Upper lobe of left lung (tissue), 6 donors: Measurements from ENCODE around the gene CXCL12. TPM values are rescaled to one million over a fixed set of nuclear protein-coding genes. Genes with fewer than 3 reads are reported as not detected.

ENCODE experiments used
- ATAC-seq, 2 donors: fragments of 200-7000 bp; cut with Tn5 transposase; one replicate each; pipeline ENCODE4 v1.9.1; 2022; ENCODE audit warnings: mild to moderate bottlenecking in 2 of 2, moderate library complexity in 2 of 2; ENCODE audit not compliant: low FRiP score in 2 of 2
- DNase-seq, 2 donors: peaks; one replicate each; pipeline ENCODE4 v3.0.0-alpha.2; 2019 to 2020
- H3K27ac ChIP-seq, 4 donors: fragments of 200-600 bp; sonication (generic); one replicate each; pipeline ENCODE4 v1.5.1; 2016 to 2019
- H3K27me3 ChIP-seq, 4 donors: fragments of 200-600 bp; sonication (generic); one replicate each; pipeline ENCODE4 v1.5.1; 2017 to 2019
- H3K36me3 ChIP-seq, 4 donors: fragments of 200-600 bp; sonication (generic); one replicate each; pipeline ENCODE4 v1.5.1; 2016 to 2019
- H3K4me1 ChIP-seq, 4 donors: fragments of 200-600 bp; sonication (generic); one replicate each; pipeline ENCODE4 v1.5.1; 2018 to 2019
- H3K4me3 ChIP-seq, 4 donors: fragments of 200-600 bp; sonication (generic); one replicate each; pipeline ENCODE4 v1.5.1; 2017 to 2019; ENCODE audit warnings: mild to moderate bottlenecking in 2 of 4, moderate library complexity in 1 of 4
- H3K9me3 ChIP-seq, 4 donors: fragments of 200-600 bp; sonication (generic); one replicate each; pipeline ENCODE4 v1.5.1; 2018 to 2019
- CTCF ChIP-seq, 6 experiments: fragments of 450-650 bp in 4 of 6; fragments of 200-600 bp in 2 of 6; sonication (generic) in 2 of 6; IDR thresholded peaks; one replicate each; pipeline ENCODE4 v1.5.1; 2016 to 2019; ENCODE audit warnings: antibody characterized with exemption in 6 of 6
- EP300 ChIP-seq, 4 donors: sonication (generic); formaldehyde crosslinking; IDR thresholded peaks; one replicate each; pipeline ENCODE4 v1.5.1; 2017; ENCODE audit warnings: antibody characterized with exemption in 4 of 4, control low read depth in 2 of 4
- POLR2A ChIP-seq, 4 donors: fragments of 450-650 bp; IDR thresholded peaks; one replicate each; pipeline ENCODE4 v1.5.1; 2016 to 2017; ENCODE audit warnings: antibody characterized with exemption in 4 of 4, mild to moderate bottlenecking in 2 of 4
- POLR2AphosphoS5 ChIP-seq, 2 donors: sonication (generic); formaldehyde crosslinking; IDR thresholded peaks; one replicate each; pipeline ENCODE4 v1.5.1; 2017; ENCODE audit warnings: antibody characterized with exemption in 2 of 2
- WGBS, 2 donors: methylation state at CpG; one replicate each; pipeline ENCODE4 v1.1.5; 2017 to 2018; 5-methylcytosine and 5-hydroxymethylcytosine counted together
- total RNA-seq, 6 donors: library from RNA; depleted of rRNA in 4 of 6; stranded (reverse); fragments of >200 nt in 4 of 6; gene quantifications; one replicate each; pipeline versions ENCODE4 v1.1.0 to v1.2.1, GENCODE V29; 2016 to 2021
- donor health status: DM: no; HTN: no; CAD: no; lungs with moderate emphysema.
- donor health status: DM: no; HTN: yes; CAD: no; lungs with severe emphysema.

CXCL12 gene
- total RNA-seq, 6 donors from 2014 or later = 3.5 to 61.6 (median 14.6) TPM

- no peak for TF ChIP-seq EP300 (IDR thresholded peaks at IDR 0.05)
- Histone ChIP-seq H3K4me1 (no peaks in the 10 kb centered on the region), H3K36me3 (no peaks in the 10 kb centered on the region), H3K27me3 (no peaks in the 10 kb centered on the region), H3K9me3 (no peaks in the 10 kb centered on the region), H3K4me3 (no peak overlapping the region), H3K27ac (no peak overlapping the region)
- ATAC-seq (no peak), DNase-seq (no peak)
- 44 to 47% methylated on average over 3 of the region's 3 CpGs for WGBS, 2 donors
Observed at GRCh38 chr10:44339218-44339617, 45.7 kb downstream of the CXCL12 start.

- DNase-seq (no peak), ATAC-seq (no peak)
- no peaks in the 10 kb centered on the region for H3K27me3 ChIP-seq
- no peaks in the 10 kb centered on the region for H3K9me3 ChIP-seq
- WGBS, 2 donors = 85 to 93% methylated on average over 4 of the region's 4 CpGs
- no peaks in the 10 kb centered on the region for H3K4me1 ChIP-seq
- H3K36me3 ChIP-seq = no peaks in the 10 kb centered on the region
- no peak overlapping the region for H3K27ac ChIP-seq
- H3K4me3 ChIP-seq = no peak overlapping the region
- TF ChIP-seq CTCF (IDR thresholded peaks at IDR 0.05) = no peak
- no peak for TF ChIP-seq POLR2A (IDR thresholded peaks at IDR 0.05)
- no peak for TF ChIP-seq POLR2AphosphoS5 (IDR thresholded peaks at IDR 0.05)
- no peak for TF ChIP-seq EP300 (IDR thresholded peaks at IDR 0.05)
Observed at GRCh38 chr10:44337081-44337480, 47.8 kb downstream of the CXCL12 start.

GRCh38 chr10:44335330-44336021 is 49.4 kb downstream of the CXCL12 start:
- H3K4me1 ChIP-seq = no peaks in the 10 kb centered on the region
- WGBS, 2 donors = 82 to 86% methylated on average over 8 to 9 of the region's 9 CpGs
- no peak for DNase-seq
- H3K27me3 ChIP-seq = no peaks in the 10 kb centered on the region
- no peak overlapping the region for H3K4me3 ChIP-seq
- TF ChIP-seq POLR2AphosphoS5 (IDR thresholded peaks at IDR 0.05) = no peak
- TF ChIP-seq CTCF (IDR thresholded peaks at IDR 0.05) = no peak
- TF ChIP-seq POLR2A (IDR thresholded peaks at IDR 0.05) = no peak
- TF ChIP-seq EP300 (IDR thresholded peaks at IDR 0.05) = no peak
- no peak for ATAC-seq
- H3K9me3 ChIP-seq = no peaks in the 10 kb centered on the region
- no peak overlapping the region for H3K27ac ChIP-seq
- H3K36me3 ChIP-seq = no peaks in the 10 kb centered on the region

GRCh38 chr10:44334621-44335184 is 50.2 kb downstream of the CXCL12 start:
- no peak for ATAC-seq
- no peak for DNase-seq
- Histone ChIP-seq H3K27me3 (no peaks in the 10 kb centered on the region), H3K36me3 (no peaks in the 10 kb centered on the region), H3K27ac (no peak overlapping the region), H3K4me1 (no peaks in the 10 kb centered on the region), H3K9me3 (no peaks in the 10 kb centered on the region), H3K4me3 (no peak overlapping the region)
- TF ChIP-seq CTCF (IDR thresholded peaks at IDR 0.05) (no peak), POLR2AphosphoS5 (IDR thresholded peaks at IDR 0.05) (no peak), POLR2A (IDR thresholded peaks at IDR 0.05) (no peak), EP300 (IDR thresholded peaks at IDR 0.05) (no peak)
- WGBS, 2 donors = 90 to 92% methylated on average over 4 of the region's 4 CpGs

GRCh38 chr10:44334091-44334490 is 50.8 kb downstream of the CXCL12 start:
- TF ChIP-seq EP300 (IDR thresholded peaks at IDR 0.05) (no peak), POLR2AphosphoS5 (IDR thresholded peaks at IDR 0.05) (no peak), POLR2A (IDR thresholded peaks at IDR 0.05) (no peak), CTCF (IDR thresholded peaks at IDR 0.05) (no peak)
- H3K4me3 ChIP-seq = no peak overlapping the region
- no peak overlapping the region for H3K27ac ChIP-seq
- H3K27me3 ChIP-seq = no peaks in the 10 kb centered on the region
- no peak for ATAC-seq
- H3K9me3 ChIP-seq = no peaks in the 10 kb centered on the region
- H3K36me3 ChIP-seq = no peaks in the 10 kb centered on the region
- no peak for DNase-seq
- WGBS, 2 donors = 94% methylated on average over 6 of the region's 6 CpGs
- H3K4me1 ChIP-seq = no peaks in the 10 kb centered on the region
